ENCODE data around the gene POU3F3.

The POU3F3 gene

DNA sequence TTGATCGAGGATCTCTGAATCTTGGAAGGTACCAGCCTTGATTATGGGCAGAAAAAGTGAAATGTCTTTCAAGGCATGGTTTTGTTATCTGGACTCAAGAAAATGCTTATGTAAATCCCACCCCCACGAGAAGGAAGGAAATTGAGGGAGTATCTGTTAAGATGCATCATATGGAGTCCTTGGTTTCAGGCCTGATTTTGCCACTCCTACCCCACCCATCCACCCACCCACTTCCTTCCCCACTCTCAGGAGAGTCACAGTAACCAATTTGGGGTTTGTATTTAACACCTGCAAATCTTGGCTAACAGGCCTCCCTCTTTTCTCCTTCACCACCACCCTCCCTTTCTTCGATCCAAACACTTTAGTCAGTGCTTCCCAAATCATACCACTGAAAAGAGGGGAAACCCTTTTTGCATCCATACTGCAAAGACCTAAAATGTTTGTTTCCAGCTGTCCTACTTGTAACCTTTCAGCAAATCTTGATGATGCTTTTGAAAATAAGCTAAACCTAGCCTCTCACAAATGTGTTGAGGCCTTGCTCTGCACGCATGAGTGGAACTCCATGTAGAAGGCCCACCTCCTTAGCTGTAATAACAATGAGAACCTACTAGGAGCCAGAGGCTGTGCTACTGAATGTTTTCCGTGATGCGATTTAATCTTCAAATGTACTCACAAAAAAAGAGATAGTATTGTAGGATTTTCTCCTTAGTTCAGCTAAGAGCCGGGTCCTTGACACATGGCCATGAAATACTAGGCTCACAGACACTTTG is 34.8 kb downstream of the POU3F3 start:
- Histone ChIP-seq H3K4me2 (peak overlapping the region; percentile 62 to 88 (median 75)), H3K27me3 (no peaks in the 10 kb centered on the region), H3K9ac (peak overlapping the region in 6 of 11 experiments; percentile 4 to 70 (median 66); a peak in 8 of 22 replicates), H3K9me3 (replicated peaks in 1 of 11) (peaks cover 0 to 14% (median 4%) of the 10 kb centered on the region in 11 experiments; a peak in 7 of 22 replicates), H3K4me3 (peak overlapping the region in 7 of 10 experiments; percentile 3 to 46 (median 12); a peak in 7 of 20 replicates), H3K4me1 (peaks cover 39 to 46% (median 44%) of the 10 kb centered on the region in 10 experiments), H3K36me3 (no peaks in the 10 kb centered on the region), H4K20me1 (no peaks in the 10 kb centered on the region), H3K27ac (peak overlapping the region in 8 of 11 experiments; percentile 14 to 89 (median 64); a peak in 13 of 22 replicates)
- TF ChIP-seq Cebpa-rat (IDR thresholded peaks at IDR 0.05), result no peak

DNA sequence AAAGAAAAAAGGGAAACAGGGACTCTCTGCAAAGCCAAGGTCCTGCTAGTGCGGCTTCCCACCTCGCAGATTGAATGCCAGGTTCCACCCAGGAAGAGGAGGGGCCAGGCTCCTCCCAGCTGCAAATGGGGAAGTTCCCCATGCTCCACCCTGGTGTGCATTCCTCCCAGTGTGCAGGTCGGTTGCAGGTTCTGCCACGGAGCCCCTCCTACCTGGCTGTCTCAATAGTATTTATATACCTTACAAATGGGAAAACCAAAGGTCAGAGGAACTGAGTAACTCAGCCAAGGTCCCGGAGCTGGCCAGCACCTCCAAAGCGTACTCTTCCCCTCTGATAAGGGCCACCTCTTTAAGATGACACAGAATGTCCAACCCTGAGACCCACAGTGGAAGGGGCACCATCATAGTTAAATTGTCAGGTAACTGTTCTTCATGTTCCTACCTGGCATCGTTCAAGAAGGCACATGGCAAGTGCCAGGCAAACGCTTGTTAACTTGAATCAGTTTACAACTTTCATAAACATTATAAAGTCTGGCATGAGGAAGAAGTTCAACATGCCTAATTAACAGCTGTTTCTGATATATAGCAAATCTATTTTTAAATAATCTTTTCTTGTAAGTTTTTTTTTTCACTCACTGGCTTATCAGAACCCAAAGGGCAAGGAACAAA is 35.5 kb downstream of the POU3F3 start:
- Histone ChIP-seq H3K27ac (peak overlapping the region in 6 of 11 experiments; percentile 21 to 89 (median 80); a peak in 11 of 22 replicates), H3K36me3 (no peaks in the 10 kb centered on the region), H3K4me2 (peak overlapping the region; percentile 62 to 88 (median 75)), H4K20me1 (no peaks in the 10 kb centered on the region), H3K9me3 (replicated peaks in 1 of 11) (peaks cover 1 to 21% (median 8%) of the 10 kb centered on the region in 11 experiments; a peak in 14 of 22 replicates), H3K4me3 (peak overlapping the region in 5 of 10 experiments; percentile 3 to 42 (median 12); a peak in 3 of 20 replicates), H3K4me1 (peaks cover 39 to 50% (median 45%) of the 10 kb centered on the region in 10 experiments), H3K27me3 (no peaks in the 10 kb centered on the region), H3K9ac (peak overlapping the region in 5 of 11 experiments; percentile 9 to 69 (median 67); a peak in 8 of 22 replicates)
- TF ChIP-seq Cebpa-rat (IDR thresholded peaks at IDR 0.05), result no peak

- no peak overlapping the region for H3K9ac ChIP-seq
- H3K36me3 ChIP-seq, result no peaks in the 10 kb centered on the region
- TF ChIP-seq Cebpa-rat (IDR thresholded peaks at IDR 0.05), result no peak
- H3K27ac ChIP-seq, result peak overlapping the region in 4 of 11 experiments; percentile 79 to 89 (median 82); a peak in 8 of 22 replicates
- H3K4me1 ChIP-seq, result peaks cover 39 to 57% (median 45%) of the 10 kb centered on the region in 10 experiments
- no peaks in the 10 kb centered on the region for H4K20me1 ChIP-seq
- H3K4me2 ChIP-seq, result peak overlapping the region; percentile 10 to 88 (median 75); a peak in 19 of 22 replicates
- no peaks in the 10 kb centered on the region for H3K27me3 ChIP-seq
- H3K9me3 ChIP-seq (replicated peaks in 1 of 11), result peaks cover 4 to 28% (median 12%) of the 10 kb centered on the region in 11 experiments; a peak in 16 of 22 replicates
- H3K4me3 ChIP-seq, result 0 out of 20 replicates have a peak overlapping the region, but pooled peaks of 1 of the 10 experiments have one; percentile 9
Measured at GRCh38 chr2:104889960-104890684, 36.2 kb downstream of the POU3F3 start.

- no peaks in the 10 kb centered on the region for H3K27me3 ChIP-seq
- H3K9ac ChIP-seq, result no peak overlapping the region
- H3K4me3 ChIP-seq, result no peak overlapping the region
- TF ChIP-seq Cebpa-rat (IDR thresholded peaks at IDR 0.05), result no peak
- peak overlapping the region in 9 of 11 experiments; percentile 62 to 88 (median 75); a peak in 16 of 22 replicates for H3K4me2 ChIP-seq
- H3K27ac ChIP-seq, result peak overlapping the region in 4 of 11 experiments; percentile 79 to 89 (median 82); a peak in 8 of 22 replicates
- H3K36me3 ChIP-seq, result no peaks in the 10 kb centered on the region
- H4K20me1 ChIP-seq, result no peaks in the 10 kb centered on the region
- H3K9me3 ChIP-seq (replicated peaks in 1 of 11), result peaks cover 4 to 30% (median 18%) of the 10 kb centered on the region in 11 experiments; a peak in 16 of 22 replicates
- peaks cover 39 to 62% (median 47%) of the 10 kb centered on the region in 10 experiments for H3K4me1 ChIP-seq
Measured at GRCh38 chr2:104890685-104891069, 36.8 kb downstream of the POU3F3 start.

GRCh38 chr2:104891145-104891544 is 37.2 kb downstream of the POU3F3 start:
- TF ChIP-seq Cebpa-rat (IDR thresholded peaks at IDR 0.05), result no peak
- H3K36me3 ChIP-seq, result no peaks in the 10 kb centered on the region

GRCh38 chr2:104896446-104896845 is 42.5 kb downstream of the POU3F3 start:
- Histone ChIP-seq H4K20me1 (no peaks in the 10 kb centered on the region), H3K27ac (peak overlapping the region in 6 of 11 experiments; percentile 30 to 76 (median 63); a peak in 10 of 22 replicates), H3K4me2 (peak overlapping the region; percentile 28 to 89 (median 80)), H3K9me3 (replicated peaks in 1 of 11) (peaks cover 0 to 39% (median 19%) of the 10 kb centered on the region in 11 experiments; a peak in 14 of 22 replicates), H3K36me3 (no peaks in the 10 kb centered on the region), H3K9ac (peak overlapping the region in 3 of 11 experiments; percentile 7 to 35 (median 23); a peak in 2 of 22 replicates), H3K4me3 (peak overlapping the region in 1 of 10 experiments; percentile 15; a peak in 1 of 20 replicates), H3K4me1 (peaks cover 18 to 44% (median 27%) of the 10 kb centered on the region in 10 experiments), H3K27me3 (no peaks in the 10 kb centered on the region)
- TF ChIP-seq Cebpa-rat (IDR thresholded peaks at IDR 0.05), result no peak

More at GRCh38 chr2:104891145-104891544, 37.2 kb downstream of the POU3F3 start:
- Histone ChIP-seq H3K4me2 (no peak overlapping the region), H3K4me3 (no peak overlapping the region), H3K27me3 (no peaks in the 10 kb centered on the region), H4K20me1 (no peaks in the 10 kb centered on the region), H3K4me1 (peaks cover 43 to 67% (median 52%) of the 10 kb centered on the region in 10 experiments), H3K27ac (peak overlapping the region in 1 of 11 experiments; percentile 85; a peak in 1 of 22 replicates), H3K9ac (no peak overlapping the region), H3K9me3 (replicated peaks in 1 of 11) (peaks cover 4 to 35% (median 23%) of the 10 kb centered on the region in 11 experiments; a peak in 16 of 22 replicates)

GRCh38 chr2:104897515-104898184 is 43.7 kb downstream of the POU3F3 start:
- Histone ChIP-seq H3K27me3 (no peaks in the 10 kb centered on the region), H3K4me2 (peak overlapping the region in 10 of 11 experiments; percentile 2 to 89 (median 80); a peak in 19 of 22 replicates)
- TF ChIP-seq Cebpa-rat (IDR thresholded peaks at IDR 0.05), result no peak

More at GRCh38 chr2:104897515-104898184, 43.7 kb downstream of the POU3F3 start:
- peak overlapping the region in 6 of 11 experiments; percentile 30 to 76 (median 63); a peak in 11 of 22 replicates for H3K27ac ChIP-seq
- peak overlapping the region in 1 of 11 experiments; percentile 34; a peak in 1 of 22 replicates for H3K9ac ChIP-seq
- peaks cover 0 to 39% (median 19%) of the 10 kb centered on the region in 11 experiments; a peak in 14 of 22 replicates for H3K9me3 ChIP-seq (replicated peaks in 1 of 11)
- H3K36me3 ChIP-seq, result no peaks in the 10 kb centered on the region
- peak overlapping the region in 1 of 10 experiments; percentile 12; a peak in 1 of 20 replicates for H3K4me3 ChIP-seq
- H4K20me1 ChIP-seq, result no peaks in the 10 kb centered on the region
- peaks cover 18 to 44% (median 27%) of the 10 kb centered on the region in 10 experiments for H3K4me1 ChIP-seq
